ELF-1 (cell line): ENCODE data around the gene STARD10.
"Not testable (repeated sequence)": the region's sequence is repeated elsewhere in the genome, so short reads cannot be mapped to it uniquely, and the experiment has no call there.

Experiments
- DNase-seq: peaks from one replicate; pipeline ENCODE4 v3.0.0-alpha.2; 2016; ENCODE audit warnings: low read depth, low spot score

Gene STARD10

DNA sequence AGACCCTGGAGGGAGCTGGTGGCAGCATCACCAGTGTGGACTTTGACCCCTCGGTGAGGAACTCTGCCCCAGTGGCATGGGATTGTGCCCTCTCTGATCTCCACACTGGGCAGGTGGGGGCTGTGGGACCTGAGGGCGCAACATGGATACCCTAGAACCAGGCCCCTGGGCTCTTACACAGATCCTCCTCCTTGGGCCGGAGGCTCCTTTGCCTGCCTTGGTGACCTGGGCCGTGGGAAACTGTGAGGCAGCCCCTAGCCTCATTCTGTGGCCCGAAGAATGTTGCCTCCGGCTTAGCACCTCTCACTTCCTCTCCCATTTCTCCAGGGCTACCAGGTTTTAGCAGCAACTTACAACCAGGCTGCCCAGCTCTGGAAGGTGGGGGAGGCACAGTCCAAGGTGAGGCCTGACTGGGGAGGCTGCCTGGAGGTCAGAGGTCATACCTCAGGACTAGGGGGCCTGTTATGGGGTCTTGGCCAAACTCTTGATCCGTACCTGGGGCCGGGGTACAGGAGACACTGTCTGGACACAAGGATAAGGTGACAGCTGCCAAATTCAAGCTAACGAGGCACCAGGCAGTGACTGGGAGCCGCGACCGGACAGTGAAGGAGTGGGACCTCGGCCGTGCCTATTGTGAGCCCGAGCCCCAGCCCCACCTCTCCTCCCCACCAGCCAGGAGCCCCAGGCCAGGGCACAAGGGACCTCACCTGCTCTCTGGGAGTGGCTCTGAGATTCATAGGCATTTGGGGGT is 32.5 kb upstream of the STARD10 start:
- DNase-seq = no peak

DNA sequence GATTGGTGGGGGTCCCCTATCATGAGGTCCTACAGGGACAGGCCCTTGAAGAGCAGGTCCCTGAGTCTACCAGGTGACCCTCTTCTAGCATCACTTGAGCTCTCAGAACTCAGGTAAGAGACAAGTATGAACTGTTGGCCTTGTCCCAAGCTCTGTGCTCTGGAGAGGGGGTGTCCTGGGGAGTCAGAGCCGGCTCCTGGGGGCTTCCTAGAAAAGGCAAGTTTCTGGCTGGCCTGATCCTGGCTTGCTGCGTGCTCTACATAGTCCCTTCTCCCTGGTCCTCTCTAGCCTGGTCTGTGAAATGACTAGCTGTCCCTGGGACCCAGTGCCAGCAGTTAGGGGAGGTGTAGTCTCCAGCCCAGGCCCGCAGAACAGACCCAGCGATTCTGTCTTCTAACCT is 31.8 kb upstream of the STARD10 start:
- DNase-seq = no peak

DNA sequence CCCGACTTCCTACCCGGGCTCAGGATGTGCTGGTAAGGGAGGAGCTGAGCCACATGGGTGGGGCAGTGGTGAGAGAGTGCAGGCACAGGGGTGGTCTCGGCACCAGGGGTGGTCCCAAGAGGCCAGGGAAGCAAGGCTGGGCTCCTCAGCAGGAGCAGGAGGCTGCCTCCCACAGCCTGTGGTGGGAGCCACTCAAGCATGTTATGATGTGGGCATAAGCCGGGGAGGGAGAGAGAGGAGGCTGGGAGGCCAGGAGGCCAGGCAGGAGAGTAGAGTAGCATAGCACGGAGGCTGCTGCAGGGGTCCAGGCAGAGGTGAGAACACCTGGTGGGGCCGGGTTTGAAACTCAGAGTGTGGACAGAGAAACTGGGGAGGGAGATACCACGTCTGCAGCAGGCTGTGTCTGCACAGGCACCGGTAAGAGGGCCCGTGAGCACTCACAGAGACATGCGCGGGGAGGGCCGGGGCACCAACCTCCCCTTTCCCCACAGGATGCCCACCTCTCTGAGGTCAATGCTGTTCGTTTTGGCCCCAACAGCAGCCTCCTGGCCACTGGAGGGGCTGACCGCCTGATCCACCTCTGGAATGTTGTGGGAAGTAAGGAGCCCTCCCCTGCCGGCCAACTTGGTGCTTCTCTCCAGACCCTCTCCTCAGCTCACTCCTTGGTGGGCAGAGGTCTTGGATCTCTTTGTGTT is 31.1 kb upstream of the STARD10 start:
- no peak for DNase-seq

DNA sequence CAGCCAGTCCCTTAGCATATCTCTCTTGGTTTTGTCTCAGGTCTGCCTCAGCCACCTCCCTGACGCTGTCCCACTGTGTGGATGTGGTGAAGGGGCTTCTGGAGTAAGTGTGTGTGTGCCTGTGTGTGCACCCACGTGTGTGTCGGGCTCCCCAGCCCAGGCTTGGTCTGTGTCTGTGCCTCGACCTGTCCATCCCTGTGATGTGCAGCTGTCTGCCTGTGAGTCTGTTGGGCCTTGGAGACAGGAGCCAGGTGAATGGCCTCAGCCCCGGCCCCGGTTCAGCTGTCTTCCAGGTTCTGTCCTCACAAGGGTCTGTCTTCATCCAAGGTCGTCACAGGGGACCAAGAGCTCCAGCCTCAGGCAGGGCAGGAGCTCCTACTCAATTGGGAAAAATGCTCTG is 30.2 kb upstream of the STARD10 start:
- no peak for DNase-seq

DNA sequence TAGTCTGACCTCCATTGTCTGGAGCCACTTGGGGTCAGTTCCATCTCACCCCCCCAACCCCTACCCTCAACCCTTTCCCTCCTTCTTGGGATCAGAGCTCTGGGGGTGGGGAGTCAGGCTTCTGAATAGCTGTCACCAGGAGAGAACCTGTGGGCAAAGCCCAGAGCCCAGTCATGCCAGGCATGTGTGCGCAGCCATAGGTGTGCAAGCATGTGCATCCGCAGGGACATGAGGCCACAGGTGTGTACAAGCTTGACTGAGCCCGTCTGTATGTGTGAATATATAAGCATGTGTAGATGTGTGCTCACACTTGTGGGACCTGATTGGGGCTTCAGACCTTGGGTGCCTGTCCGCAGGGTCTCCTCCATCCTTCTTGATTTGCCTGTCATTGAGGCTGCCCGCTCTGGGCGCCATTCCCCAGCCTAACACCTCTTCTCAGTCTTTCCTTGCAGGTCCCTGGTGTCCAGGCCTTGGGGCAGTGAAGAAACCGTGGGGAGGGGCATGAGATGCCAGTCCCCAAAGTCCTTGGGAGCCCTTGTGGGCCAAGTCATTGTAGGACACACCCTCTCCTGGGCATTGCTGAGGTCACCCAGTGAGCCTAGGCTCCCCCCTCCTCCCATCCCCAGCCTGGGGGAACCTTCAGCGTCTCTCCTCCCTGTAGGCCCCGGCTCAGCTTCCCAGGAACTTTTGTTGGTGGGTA is 29.4 kb upstream of the STARD10 start:
- no peak for DNase-seq

DNA sequence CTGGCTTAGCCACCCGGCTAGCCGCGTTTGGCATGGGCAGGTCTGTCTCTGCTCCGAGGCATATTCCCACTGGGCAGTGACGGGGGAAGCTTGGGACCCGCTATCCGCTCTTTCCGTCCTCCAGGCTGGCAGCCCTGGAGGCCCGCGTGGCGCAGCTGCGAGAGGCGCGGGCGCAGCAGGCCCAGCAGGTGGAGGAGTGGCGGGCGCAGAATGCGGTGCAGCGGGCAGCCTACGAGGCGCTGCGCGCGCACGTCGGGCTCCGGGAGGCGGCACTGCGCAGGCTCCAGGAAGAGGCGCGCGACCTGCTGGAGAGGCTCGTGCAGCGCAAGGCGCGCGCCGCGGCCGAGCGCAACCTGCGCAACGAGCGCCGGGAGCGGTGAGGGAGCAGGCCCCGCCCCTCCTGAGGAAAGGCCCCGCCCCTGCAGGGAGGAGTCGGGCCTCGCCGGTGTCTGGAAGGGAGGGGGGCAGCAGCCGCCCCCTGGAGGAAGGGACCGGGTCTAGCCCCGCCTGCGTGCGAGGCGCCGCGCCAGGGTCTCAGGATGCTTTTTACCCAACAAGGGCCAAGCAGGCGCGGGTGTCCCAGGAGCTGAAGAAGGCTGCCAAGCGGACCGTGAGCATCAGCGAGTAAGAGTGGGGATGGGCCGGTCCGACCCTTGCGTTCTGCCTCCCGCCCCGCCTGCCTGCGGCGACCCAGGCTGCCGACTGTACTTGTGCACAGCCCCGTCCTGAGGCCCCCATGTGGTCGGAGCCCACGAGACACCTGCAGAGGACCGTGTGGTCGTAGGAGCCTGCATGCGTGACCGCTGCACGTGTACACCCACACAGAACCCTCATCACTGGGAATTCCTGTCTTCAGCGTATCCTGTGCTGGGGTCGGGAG is 28.3 kb upstream of the STARD10 start:
- peak; percentile 97 for DNase-seq

DNA sequence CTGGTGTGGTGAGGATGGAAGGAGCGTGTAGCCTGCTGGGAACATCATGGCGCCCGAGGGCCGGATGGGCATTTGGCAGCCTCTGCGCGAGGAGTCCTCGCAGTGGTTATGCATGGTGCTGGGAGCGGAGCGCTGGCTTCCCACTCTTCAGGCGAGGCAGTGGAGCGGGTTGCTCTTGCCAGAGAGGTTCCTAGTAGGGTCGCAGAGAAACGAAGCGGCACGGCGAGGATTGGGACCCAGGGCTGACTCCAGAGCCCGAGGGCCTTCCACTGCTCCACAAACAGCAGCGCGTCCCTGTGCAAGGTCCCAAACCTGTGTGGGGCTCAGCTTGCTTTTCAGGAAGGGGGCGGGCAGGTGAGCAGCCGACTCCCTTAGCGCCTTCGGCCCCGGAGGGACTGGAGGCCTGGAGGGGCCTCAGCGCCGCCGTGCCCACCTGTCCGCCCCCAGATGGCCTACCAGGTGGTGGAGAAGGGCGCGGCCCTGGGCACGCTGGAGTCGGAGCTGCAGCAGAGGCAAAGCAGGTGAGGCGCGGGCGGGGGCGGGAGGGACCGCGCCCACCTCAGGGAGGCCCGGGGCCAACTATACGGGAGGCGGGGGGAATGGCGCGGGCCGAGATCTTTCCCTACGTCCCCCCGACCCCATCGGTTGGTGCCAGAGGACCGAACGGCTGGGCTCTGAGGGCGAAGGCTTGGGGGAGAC is 27.5 kb upstream of the STARD10 start:
- peak; percentile 38 for DNase-seq

DNA sequence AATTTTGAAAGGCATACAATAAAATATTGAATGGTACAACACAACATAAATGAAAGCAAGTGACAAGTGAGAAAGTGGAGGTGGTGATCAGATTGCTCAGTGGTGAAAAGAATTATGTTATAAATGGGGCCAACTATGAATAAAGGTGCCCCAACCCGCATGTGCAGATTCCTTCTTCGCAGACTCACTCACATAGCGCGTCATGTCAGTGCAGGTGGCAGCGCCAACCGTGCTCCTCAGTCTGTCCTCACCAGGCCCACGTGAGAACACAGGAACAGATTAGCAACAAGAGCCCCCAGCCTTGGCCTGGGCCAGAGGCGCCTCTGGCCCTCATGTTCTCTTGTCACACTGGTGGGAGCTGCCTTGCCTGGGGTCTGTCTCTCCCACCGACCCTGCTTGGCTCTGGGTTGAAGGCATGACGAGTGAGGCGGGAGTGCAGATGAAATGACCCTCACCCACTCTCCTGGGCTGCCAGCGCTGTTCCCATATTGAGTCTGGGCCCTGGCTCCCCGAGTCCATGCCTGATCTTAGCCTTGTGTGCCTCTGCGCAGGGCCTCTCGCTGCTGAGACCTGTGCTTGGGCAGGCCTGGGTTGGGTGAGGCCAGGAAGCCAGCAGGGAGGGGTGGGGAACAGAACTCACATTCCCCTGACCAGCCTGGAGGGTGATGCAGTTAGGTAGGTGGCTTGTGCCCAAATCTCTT is 26.7 kb upstream of the STARD10 start:
- DNase-seq = no peak

DNA sequence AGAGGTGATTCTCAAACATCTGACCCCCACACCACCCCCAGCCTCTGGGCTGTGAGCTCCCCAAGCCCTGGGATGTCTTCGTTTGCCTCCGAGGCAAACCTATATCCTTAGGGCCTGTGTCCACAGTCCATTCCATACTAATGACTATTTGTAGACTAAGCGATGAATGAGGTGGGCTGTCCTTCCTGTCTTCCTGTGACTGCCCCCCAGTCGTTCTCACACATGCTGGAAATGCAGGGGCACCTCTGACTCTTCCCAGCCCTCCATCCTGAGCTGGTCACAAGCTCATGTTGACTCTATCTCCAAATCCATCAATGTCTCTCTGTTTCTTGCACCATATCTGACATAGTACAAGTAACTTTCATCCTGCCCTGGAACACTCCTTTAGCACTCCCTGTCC is 25.1 kb upstream of the STARD10 start:
- DNase-seq = no peak

DNA sequence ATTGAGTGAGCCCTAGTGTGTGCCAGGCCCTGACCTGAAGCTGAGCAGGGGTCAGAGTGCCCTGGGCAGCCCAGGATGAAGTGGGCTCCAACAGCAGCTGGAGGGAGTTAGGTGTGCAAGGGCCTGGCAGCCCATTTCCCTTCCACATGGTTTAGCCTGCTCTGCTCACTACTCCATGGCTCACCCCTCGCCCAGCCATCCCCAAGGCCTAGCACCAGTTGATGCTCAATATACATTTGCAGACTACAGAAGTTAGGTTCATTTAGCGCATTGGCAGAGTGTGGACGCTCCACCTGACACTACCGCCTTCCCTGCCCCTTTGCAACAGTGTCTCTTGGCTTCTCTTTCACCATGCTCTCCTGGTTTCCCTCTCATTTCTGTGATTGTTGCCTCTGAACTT is 24.1 kb upstream of the STARD10 start:
- no peak for DNase-seq

DNA sequence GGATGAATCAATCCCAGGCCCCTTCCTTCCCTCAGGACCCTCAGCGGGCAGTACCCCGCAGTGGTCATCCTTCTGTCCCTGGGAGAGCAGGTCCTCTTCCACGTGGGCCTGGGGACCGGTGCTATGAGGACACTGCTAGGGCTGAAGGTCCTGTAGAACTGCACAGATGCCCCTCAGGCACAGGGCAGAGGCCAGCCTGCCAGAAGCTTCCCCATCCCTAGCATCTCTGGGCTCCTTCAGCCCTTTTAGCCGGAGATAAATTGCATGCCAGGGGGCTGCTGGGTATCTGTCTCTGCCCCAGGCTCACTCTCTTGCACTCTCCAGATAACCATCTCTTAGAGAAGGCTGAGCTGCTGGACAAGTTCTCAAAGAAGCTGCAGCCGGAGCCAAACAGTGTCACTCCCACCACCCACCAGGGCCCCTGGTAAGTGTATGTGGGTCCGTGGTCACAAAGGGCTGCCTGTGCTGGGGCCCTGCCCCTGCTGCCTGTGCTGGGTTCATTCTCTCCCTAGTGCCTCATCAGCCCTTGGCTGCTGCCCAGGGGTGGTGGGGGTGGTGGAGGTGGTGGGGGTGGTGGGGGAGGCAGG is 22.6 kb upstream of the STARD10 start:
- peak; percentile 65 for DNase-seq

DNA sequence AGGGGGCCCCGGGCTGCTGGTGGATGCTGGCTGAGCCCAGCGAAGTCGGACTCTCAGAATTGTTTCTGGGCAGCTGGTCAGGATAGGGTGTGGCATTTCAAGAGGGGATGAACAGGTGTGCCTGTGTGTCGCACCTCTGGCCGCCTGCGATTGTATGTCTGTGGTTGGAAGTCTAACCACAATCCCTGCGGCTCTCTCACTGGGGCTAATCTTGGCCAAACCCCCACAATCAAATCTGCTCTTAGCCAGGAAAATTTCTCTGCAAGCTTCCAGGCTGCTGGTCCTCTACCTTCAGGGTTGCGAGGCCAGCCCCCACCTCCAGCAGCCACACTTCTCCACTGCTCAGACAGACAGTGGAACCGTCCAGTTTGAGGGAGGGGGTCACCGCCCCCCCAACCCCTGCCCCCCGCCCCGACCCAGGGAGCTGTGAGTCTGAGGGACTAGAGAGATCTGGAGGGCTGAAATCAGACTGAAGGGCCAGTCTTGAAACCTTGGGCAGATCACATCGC is 21.3 kb upstream of the STARD10 start:
- no peak for DNase-seq

DNA sequence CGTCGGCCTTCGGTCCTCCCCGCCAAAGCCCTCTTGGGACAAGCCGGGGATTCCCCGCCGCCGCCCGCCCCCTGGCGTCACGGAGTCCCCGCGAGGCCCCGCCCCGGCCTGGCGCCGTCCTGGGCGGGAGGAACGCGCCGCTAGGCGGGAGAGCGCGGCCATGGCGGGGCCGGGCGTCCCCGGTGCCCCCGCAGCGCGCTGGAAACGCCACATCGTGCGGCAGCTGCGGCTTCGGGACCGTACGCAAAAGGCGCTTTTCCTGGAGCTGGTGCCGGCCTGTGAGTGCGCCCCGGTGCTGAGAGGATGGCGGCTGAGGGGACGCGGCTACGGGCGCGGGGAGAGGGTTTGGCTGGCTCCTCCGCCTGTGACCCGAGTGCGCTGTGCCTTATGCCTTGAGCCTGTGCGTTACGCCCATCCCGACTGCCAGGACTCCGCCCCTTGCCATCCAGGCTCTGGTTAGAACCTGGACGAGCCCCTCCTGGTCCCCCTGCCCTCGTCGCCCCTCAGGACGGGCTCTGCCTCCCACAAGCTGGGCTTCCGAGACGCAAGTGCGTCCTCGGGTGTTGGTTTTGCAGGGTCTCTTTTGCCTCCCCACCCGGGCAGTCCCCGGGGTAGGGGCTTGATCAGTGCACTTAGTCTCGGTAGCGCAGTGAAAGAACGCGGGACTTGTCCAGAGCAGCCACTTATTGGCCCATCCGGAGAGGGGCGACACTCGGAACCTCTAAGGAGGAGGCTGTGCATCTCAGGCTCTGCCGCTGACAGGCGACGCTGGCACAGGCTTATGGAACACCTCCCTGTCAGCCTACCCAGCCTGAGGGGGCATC is 20.7 kb upstream of the STARD10 start, which contains the start of gene ATG16L2:
Gene ATG16L2 (plus strand): TSS at position 126 of the 824 bp plus-strand sequence. CDS start 35 bp downstream, at position 161.
- DNase-seq = peak; percentile 89

DNA sequence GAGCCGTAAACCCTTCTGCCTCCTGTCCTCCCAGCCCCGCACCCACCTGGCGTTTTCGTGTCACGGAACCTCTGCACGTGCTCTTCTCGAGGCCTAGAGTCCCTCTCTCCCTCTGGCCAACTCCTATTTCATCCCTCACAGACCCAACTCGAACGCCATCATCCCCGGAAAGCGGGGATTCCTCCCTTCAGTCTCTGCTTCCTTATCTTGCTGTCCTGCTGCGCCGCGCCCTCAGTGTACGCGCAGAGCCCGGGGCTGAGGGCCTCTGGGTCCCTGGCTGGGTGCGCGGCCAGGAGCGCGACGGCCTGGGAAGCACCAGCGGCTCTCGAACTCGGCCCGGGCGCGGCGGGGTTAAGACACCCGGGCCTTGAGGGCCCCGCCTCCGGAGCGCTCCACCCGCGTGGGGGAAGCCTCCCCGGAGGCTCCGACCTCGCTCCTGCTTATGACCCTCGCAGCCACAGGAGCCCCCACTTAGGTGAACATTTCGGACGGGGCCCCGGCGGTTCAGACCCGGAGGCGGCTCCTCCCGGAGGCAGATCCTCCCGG is 20.0 kb upstream of the STARD10 start:
- DNase-seq = peak; percentile 85

DNA sequence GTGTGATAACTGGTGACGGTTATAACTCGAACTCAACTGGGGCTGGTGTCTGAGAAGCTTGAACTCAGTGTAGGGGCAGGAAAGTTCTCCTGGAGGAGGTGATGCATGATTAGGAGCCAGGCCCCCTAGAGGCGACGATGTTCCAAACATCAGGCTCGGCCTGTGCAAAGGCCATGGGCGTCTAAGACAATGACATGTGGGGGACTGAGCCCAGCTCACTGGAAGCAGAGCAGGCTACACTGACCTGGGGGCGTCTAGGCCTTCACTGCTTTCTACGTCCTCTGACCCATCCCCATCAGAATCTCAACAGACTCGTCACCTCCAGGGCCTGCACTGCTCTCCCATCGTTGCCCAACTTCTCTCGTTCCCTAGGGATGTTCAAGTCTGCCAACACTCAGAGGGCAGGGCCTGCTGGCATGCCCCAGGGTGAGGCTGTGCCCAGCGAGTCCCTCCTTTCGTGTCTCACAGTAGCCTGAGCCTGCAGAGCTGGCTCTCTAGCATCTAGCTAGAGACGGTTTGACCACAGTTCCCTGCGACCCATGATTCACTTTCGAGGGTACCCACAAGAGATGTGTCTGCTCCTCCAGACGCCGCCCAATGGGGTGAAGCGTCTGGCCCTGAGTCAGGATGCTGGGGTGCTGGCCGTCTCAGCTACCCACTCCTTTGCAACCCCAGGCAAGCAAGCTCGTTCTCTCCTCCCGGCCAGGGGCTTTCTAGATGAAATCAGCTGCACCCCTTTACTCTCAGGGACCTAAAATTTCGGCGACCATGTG is 19.3 kb upstream of the STARD10 start:
- DNase-seq = peak; percentile 86

DNA sequence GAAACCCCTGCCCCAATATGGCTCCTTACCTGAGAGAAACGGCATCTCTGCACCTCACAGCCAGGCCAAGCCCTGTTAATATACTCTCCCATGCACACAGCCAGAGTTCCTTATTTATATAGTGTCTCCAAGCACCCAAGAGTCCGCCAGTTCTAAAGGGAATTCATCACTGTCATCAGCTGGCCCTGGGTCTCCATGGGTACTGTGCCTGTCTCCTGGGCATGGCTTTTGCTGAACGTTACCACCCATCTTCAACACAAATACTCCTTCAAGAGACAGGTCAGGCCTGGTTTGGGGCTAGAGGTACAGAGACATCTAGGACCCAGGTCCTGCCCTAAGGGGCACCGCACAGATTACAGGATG is 18.7 kb upstream of the STARD10 start:
- peak; percentile 23 for DNase-seq

DNA sequence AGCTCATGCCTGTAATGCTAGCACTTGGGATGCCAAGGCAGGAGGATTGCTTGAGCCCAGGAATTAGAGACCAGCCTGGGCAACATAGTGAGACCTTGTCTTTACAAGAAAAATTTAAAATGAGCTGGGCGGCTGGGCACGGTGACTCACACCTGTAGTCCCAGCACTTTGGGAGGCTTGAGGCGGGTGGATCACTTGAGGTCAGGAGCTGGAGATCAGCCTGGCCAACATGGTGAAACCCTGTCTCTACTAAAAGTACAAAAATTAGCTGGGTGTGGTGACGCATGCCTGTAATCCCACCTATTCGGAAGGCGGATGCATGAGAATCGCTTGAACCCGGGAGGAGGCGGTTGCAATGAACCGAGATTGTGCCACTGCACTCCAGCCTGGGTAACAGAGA is 17.8 kb upstream of the STARD10 start:
- not testable (repeated sequence) for DNase-seq

DNA sequence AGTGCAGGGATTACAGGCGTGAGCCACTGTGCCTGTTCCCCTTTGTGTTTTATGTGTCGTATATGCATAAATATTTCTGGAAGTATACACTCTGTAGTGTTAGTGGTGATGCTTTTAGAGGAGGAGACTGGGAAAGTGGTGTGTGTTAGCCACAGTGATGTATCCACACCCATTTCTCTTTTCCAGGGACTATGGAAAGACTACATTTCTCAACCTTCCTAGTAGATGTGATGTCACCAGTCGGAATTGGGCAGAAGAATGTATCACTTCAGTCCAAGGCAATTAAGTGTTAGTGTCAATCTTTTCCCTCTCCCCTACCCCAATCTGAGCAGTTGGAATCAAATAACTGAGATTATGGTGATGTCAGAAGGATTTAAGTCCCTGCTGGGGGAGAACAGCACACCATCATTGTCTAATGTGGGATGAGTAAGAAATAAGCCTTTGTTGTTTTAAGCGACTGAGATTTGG is 14.5 kb upstream of the STARD10 start:
- no peak for DNase-seq
